ENCODE data around the gene DYNC1LI1. TPM values are rescaled to one million over a fixed set of nuclear protein-coding genes. Genes with fewer than 3 reads are reported as not detected.
A peak's percentile ranks its signal among the peaks of the same experiment; 100 is the strongest.

DYNC1LI1 gene
- total and polyA plus RNA-seq, 7 experiments from 2014 or later: 17.9 to 28.5 (median 27.1) TPM

GRCh38 chr3:32607522-32607921 is 36.9 kb upstream of the DYNC1LI1 start:
- intact Hi-C loops (cut with micrococcal nuclease): no loop called here
- H3K4me1 ChIP-seq (ENCODE audit: control insufficient read depth in 2 of 2, insufficient read depth in 2 of 2, low read length in 2 of 2): no peaks in the 10 kb centered on the region
- Mint-ChIP-seq H3K27me3 (peaks cover 0 to 18% (median 4%) of the 10 kb centered on the region in 5 donors), H3K36me3 (peaks cover 0 to 4% (median 0%) of the 10 kb centered on the region in 5 donors), H3K9me3 (no peaks in the 10 kb centered on the region), H3K27ac (no peak overlapping the region), H3K4me3 (no peak overlapping the region), H3K4me1 (no peaks in the 10 kb centered on the region)
- ChIA-PET CTCF (no interaction called here), POLR2A (no interaction called here)
- H3K9me3 ChIP-seq (ENCODE audit: control insufficient read depth in 2 of 3, low read length in 3 of 3): no peaks in the 10 kb centered on the region
- ATAC-seq (no peak), DNase-seq (no peak)
- no peaks in the 10 kb centered on the region for H3K27me3 ChIP-seq (ENCODE audit: control insufficient read depth in 2 of 2, insufficient read depth in 2 of 2, low read length in 2 of 2)
- no peak overlapping the region for H3K4me3 ChIP-seq (ENCODE audit: low read length)
- H3K36me3 ChIP-seq (ENCODE audit: control insufficient read depth in 2 of 3, insufficient read depth in 3 of 3, low read length in 3 of 3): no peaks in the 10 kb centered on the region
- H3K27ac ChIP-seq (ENCODE audit: low read depth, low read length): no peak overlapping the region

- no peak overlapping the region for H3K4me3 Mint-ChIP-seq
- DNase-seq (no peak), ATAC-seq (no peak)
- H3K27ac Mint-ChIP-seq: no peak overlapping the region
- Histone ChIP-seq H3K9me3 (ENCODE audit: control insufficient read depth in 2 of 3, low read length in 3 of 3) (no peaks in the 10 kb centered on the region), H3K4me1 (ENCODE audit: control insufficient read depth in 2 of 2, insufficient read depth in 2 of 2, low read length in 2 of 2) (no peaks in the 10 kb centered on the region), H3K36me3 (ENCODE audit: control insufficient read depth in 2 of 3, insufficient read depth in 3 of 3, low read length in 3 of 3) (no peaks in the 10 kb centered on the region), H3K27ac (ENCODE audit: low read depth, low read length) (no peak overlapping the region), H3K4me3 (ENCODE audit: low read length) (no peak overlapping the region), H3K27me3 (ENCODE audit: control insufficient read depth in 2 of 2, insufficient read depth in 2 of 2, low read length in 2 of 2) (no peaks in the 10 kb centered on the region)
- H3K9me3 Mint-ChIP-seq: no peaks in the 10 kb centered on the region
- no peaks in the 10 kb centered on the region for H3K4me1 Mint-ChIP-seq
- peaks cover 0 to 15% (median 4%) of the 10 kb centered on the region in 5 donors for H3K27me3 Mint-ChIP-seq
- H3K36me3 Mint-ChIP-seq: peaks cover 0 to 4% (median 0%) of the 10 kb centered on the region in 5 donors
- ChIA-PET POLR2A (no interaction called here), CTCF (no interaction called here)
- intact Hi-C loops (cut with micrococcal nuclease): no loop called here
These were observed 36.3 kb upstream of the DYNC1LI1 start for GRCh38 chr3:32606960-32607359.

DNA sequence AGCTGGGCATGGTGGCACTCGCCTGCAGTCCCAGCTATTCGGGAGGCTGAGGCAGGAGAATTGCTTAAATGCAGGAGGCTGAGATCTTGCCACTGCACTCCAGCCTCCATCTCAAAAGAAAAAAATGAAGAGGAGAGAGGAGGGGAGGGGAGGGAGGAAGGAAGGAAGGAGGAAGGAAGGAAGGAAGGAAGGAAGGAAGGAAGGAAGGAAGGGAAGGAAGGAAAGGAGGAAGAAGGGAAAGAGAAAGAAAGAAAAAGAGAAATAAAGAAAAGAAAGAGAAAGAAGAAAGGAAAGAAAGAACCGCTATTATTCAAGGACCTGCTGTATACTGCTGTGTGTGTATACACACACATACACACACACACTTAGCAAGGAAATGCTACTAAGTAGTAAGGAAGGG is 35.6 kb upstream of the DYNC1LI1 start:
- no peak for ATAC-seq
- intact Hi-C loops (cut with micrococcal nuclease): no loop called here
- CTCF ChIA-PET: no interaction called here
- Mint-ChIP-seq H3K27ac (no peak overlapping the region), H3K4me1 (no peaks in the 10 kb centered on the region), H3K4me3 (no peak overlapping the region), H3K9me3 (no peaks in the 10 kb centered on the region), H3K36me3 (peaks cover 0 to 4% (median 0%) of the 10 kb centered on the region in 5 donors), H3K27me3 (peaks cover 0 to 16% (median 10%) of the 10 kb centered on the region in 5 donors)
- Histone ChIP-seq H3K36me3 (ENCODE audit: control insufficient read depth in 2 of 3, insufficient read depth in 3 of 3, low read length in 3 of 3) (no peaks in the 10 kb centered on the region), H3K4me3 (ENCODE audit: low read length) (no peak overlapping the region), H3K27ac (ENCODE audit: low read depth, low read length) (no peak overlapping the region), H3K4me1 (ENCODE audit: control insufficient read depth in 2 of 2, insufficient read depth in 2 of 2, low read length in 2 of 2) (no peaks in the 10 kb centered on the region), H3K27me3 (ENCODE audit: control insufficient read depth in 2 of 2, insufficient read depth in 2 of 2, low read length in 2 of 2) (no peaks in the 10 kb centered on the region), H3K9me3 (ENCODE audit: control insufficient read depth in 2 of 3, low read length in 3 of 3) (no peaks in the 10 kb centered on the region)
- POLR2A ChIA-PET: no interaction called here
- DNase-seq: no peak

GRCh38 chr3:32603064-32603463 is 32.4 kb upstream of the DYNC1LI1 start:
- Histone ChIP-seq H3K9me3 (ENCODE audit: control insufficient read depth in 2 of 3, low read length in 3 of 3) (no peaks in the 10 kb centered on the region), H3K4me1 (ENCODE audit: control insufficient read depth in 2 of 2, insufficient read depth in 2 of 2, low read length in 2 of 2) (no peaks in the 10 kb centered on the region), H3K27me3 (ENCODE audit: control insufficient read depth in 2 of 2, insufficient read depth in 2 of 2, low read length in 2 of 2) (no peaks in the 10 kb centered on the region), H3K27ac (ENCODE audit: low read depth, low read length) (no peak overlapping the region), H3K4me3 (ENCODE audit: low read length) (no peak overlapping the region), H3K36me3 (ENCODE audit: control insufficient read depth in 2 of 3, insufficient read depth in 3 of 3, low read length in 3 of 3) (no peaks in the 10 kb centered on the region)
- H3K4me3 Mint-ChIP-seq: no peak overlapping the region
- no peaks in the 10 kb centered on the region for H3K36me3 Mint-ChIP-seq
- peaks cover 2 to 21% (median 11%) of the 10 kb centered on the region in 5 donors for H3K27me3 Mint-ChIP-seq
- peak overlapping the region in 1 of 9 donors; percentile 62 for H3K27ac Mint-ChIP-seq
- intact Hi-C loops (cut with micrococcal nuclease): no loop called here
- ATAC-seq (no peak), DNase-seq (no peak)
- H3K4me1 Mint-ChIP-seq: no peaks in the 10 kb centered on the region
- ChIA-PET CTCF (no interaction called here), POLR2A (no interaction called here)
- no peaks in the 10 kb centered on the region for H3K9me3 Mint-ChIP-seq

- CTCF ChIA-PET: no interaction called here
- POLR2A ChIA-PET: no interaction called here
These were observed 31.5 kb upstream of the DYNC1LI1 start for GRCh38 chr3:32602206-32602605.

DNA sequence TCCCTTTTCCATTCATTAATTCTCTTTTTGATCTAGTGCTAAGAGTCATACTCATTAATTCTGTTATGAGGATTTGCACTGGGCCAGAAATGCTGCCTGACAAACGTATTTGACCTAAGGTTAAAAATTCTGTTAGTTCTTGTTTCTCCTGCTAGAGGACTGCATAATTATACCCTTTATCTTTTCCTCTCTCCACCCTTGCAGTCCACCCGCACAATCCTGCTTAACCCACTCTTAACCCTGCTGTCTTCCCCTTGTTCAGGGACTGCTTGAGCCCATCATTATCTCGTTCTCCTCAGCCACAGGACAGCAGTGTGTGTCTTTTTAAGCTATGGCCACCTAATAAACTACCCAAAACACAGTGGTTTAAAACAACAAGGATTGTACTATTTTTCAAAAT is 31.1 kb upstream of the DYNC1LI1 start:
- no peaks in the 10 kb centered on the region for H3K4me1 ChIP-seq (ENCODE audit: control insufficient read depth in 2 of 2, insufficient read depth in 2 of 2, low read length in 2 of 2)
- Mint-ChIP-seq H3K9me3 (no peaks in the 10 kb centered on the region), H3K36me3 (no peaks in the 10 kb centered on the region), H3K27me3 (peaks cover 5 to 20% (median 17%) of the 10 kb centered on the region in 5 donors), H3K4me3 (no peak overlapping the region), H3K27ac (peak overlapping the region in 1 of 9 donors; percentile 51), H3K4me1 (no peaks in the 10 kb centered on the region)
- intact Hi-C loops (cut with micrococcal nuclease): no loop called here
- DNase-seq (no peak), ATAC-seq (no peak)
- POLR2A ChIA-PET: no interaction called here
- no peaks in the 10 kb centered on the region for H3K27me3 ChIP-seq (ENCODE audit: control insufficient read depth in 2 of 2, insufficient read depth in 2 of 2, low read length in 2 of 2)
- CTCF ChIA-PET: no interaction called here
- no peak overlapping the region for H3K27ac ChIP-seq (ENCODE audit: low read depth, low read length)
- no peak overlapping the region for H3K4me3 ChIP-seq (ENCODE audit: low read length)
- no peaks in the 10 kb centered on the region for H3K9me3 ChIP-seq (ENCODE audit: control insufficient read depth in 2 of 3, low read length in 3 of 3)
- no peaks in the 10 kb centered on the region for H3K36me3 ChIP-seq (ENCODE audit: control insufficient read depth in 2 of 3, insufficient read depth in 3 of 3, low read length in 3 of 3)

More at GRCh38 chr3:32602206-32602605, 31.5 kb upstream of the DYNC1LI1 start:
- no peak overlapping the region for H3K4me3 Mint-ChIP-seq
- H3K4me1 ChIP-seq (ENCODE audit: control insufficient read depth in 2 of 2, insufficient read depth in 2 of 2, low read length in 2 of 2): no peaks in the 10 kb centered on the region
- H3K27ac ChIP-seq (ENCODE audit: low read depth, low read length): no peak overlapping the region
- H3K9me3 Mint-ChIP-seq: no peaks in the 10 kb centered on the region
- H3K27ac Mint-ChIP-seq: no peak overlapping the region
- H3K36me3 Mint-ChIP-seq: no peaks in the 10 kb centered on the region
- H3K9me3 ChIP-seq (ENCODE audit: control insufficient read depth in 2 of 3, low read length in 3 of 3): no peaks in the 10 kb centered on the region
- intact Hi-C loops (cut with micrococcal nuclease): no loop called here
- ATAC-seq: no peak
- H3K4me3 ChIP-seq (ENCODE audit: low read length): no peak overlapping the region
- H3K4me1 Mint-ChIP-seq: no peaks in the 10 kb centered on the region
- DNase-seq: no peak
- H3K27me3 Mint-ChIP-seq: peaks cover 5 to 18% (median 17%) of the 10 kb centered on the region in 5 donors
- H3K27me3 ChIP-seq (ENCODE audit: control insufficient read depth in 2 of 2, insufficient read depth in 2 of 2, low read length in 2 of 2): no peaks in the 10 kb centered on the region
- H3K36me3 ChIP-seq (ENCODE audit: control insufficient read depth in 2 of 3, insufficient read depth in 3 of 3, low read length in 3 of 3): no peaks in the 10 kb centered on the region

DNA sequence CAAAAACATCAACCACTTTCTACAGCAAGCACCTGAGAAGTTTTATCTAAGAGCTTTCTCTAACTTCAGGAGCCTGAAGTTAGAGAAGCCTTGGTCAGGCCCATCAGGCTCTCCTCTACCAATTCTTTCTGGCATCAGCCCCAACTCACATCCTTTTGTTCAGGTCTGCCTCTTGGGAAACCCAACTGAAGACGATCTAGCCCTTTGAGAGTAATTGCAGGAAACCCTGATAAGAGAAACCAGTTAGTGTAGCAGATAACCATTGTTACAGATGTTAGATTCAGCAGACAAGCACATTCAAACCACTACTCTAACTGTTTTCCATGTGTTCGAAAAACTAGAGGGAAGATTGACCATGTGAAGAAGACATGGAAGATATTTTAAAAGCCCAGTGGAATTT is 27.0 kb upstream of the DYNC1LI1 start:
- Histone ChIP-seq H3K9me3 (ENCODE audit: control insufficient read depth in 2 of 3, low read length in 3 of 3) (no peaks in the 10 kb centered on the region), H3K36me3 (ENCODE audit: control insufficient read depth in 2 of 3, insufficient read depth in 3 of 3, low read length in 3 of 3) (no peaks in the 10 kb centered on the region), H3K4me3 (ENCODE audit: low read length) (no peak overlapping the region), H3K27ac (ENCODE audit: low read depth, low read length) (no peak overlapping the region), H3K27me3 (ENCODE audit: control insufficient read depth in 2 of 2, insufficient read depth in 2 of 2, low read length in 2 of 2) (no peaks in the 10 kb centered on the region), H3K4me1 (ENCODE audit: control insufficient read depth in 2 of 2, insufficient read depth in 2 of 2, low read length in 2 of 2) (no peaks in the 10 kb centered on the region)
- H3K27me3 Mint-ChIP-seq: peaks cover 0 to 23% (median 17%) of the 10 kb centered on the region in 5 donors
- H3K27ac Mint-ChIP-seq: no peak overlapping the region
- intact Hi-C loops (cut with micrococcal nuclease): no loop called here
- DNase-seq: no peak
- ChIA-PET CTCF (interaction anchor here (0.7 to 1.1 kb wide), 2 partner anchors 12 to 293 kb away, joined by 3 read pairs; no protein-coding TSS in a partner anchor), POLR2A (no interaction called here)
- no peak overlapping the region for H3K4me3 Mint-ChIP-seq
- no peaks in the 10 kb centered on the region for H3K9me3 Mint-ChIP-seq
- peaks cover 0 to 4% (median 0%) of the 10 kb centered on the region in 7 donors for H3K4me1 Mint-ChIP-seq
- ATAC-seq: no peak
- H3K36me3 Mint-ChIP-seq: no peaks in the 10 kb centered on the region
